ENCODE results near the gene KRTAP10-1. TPM values are rescaled to one million over a fixed set of nuclear protein-coding genes. Genes with fewer than 3 reads are reported as not detected.

Gene KRTAP10-1
- total RNA-seq, 2 donors from 2014 or later, result not detected

DNA sequence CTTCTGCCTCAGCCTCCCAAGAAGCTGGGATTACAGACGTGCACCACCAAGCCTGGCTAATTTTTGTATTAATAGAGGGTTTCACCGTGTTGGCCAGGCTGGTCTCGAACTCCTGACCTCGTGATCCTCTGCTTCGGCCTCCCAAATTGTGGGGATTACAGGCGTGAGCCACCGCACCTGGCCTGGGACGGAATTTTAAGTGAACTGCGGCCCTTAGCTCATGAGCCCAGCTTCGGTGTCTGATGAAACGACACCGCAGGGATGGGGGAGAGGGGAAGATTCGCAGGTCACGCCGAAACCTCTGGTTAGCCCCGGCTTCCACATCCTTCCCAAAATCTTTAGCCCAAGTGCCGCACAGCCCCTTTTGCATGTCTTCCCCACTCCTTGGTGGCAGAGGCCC lies 45.6 kb downstream of the KRTAP10-1 start:
- Histone ChIP-seq H3K9me3 (ENCODE audit: control insufficient read depth, low read length) (peaks cover 48% of the 10 kb centered on the region), H3K27ac (ENCODE audit: low read depth, low read length) (no peak overlapping the region), H3K27me3 (ENCODE audit: control insufficient read depth, insufficient read depth, low read length, poor library complexity, severe bottlenecking) (no peaks in the 10 kb centered on the region), H3K36me3 (ENCODE audit: control insufficient read depth, insufficient read depth, low read length) (peaks cover 11% of the 10 kb centered on the region), H3K4me1 (ENCODE audit: control insufficient read depth, insufficient read depth, low read length) (peaks cover 5% of the 10 kb centered on the region), H3K9ac (ENCODE audit: extremely low read depth, low read length, poor library complexity, severe bottlenecking) (no peak overlapping the region), H3K4me3 (ENCODE audit: low read length) (no peak overlapping the region)
- peaks cover 55% of the 10 kb centered on the region for H3K36me3 Mint-ChIP-seq (ENCODE audit: low read depth)
- H3K4me3 Mint-ChIP-seq, result no peak overlapping the region
- TF ChIP-seq, protein P1, sequence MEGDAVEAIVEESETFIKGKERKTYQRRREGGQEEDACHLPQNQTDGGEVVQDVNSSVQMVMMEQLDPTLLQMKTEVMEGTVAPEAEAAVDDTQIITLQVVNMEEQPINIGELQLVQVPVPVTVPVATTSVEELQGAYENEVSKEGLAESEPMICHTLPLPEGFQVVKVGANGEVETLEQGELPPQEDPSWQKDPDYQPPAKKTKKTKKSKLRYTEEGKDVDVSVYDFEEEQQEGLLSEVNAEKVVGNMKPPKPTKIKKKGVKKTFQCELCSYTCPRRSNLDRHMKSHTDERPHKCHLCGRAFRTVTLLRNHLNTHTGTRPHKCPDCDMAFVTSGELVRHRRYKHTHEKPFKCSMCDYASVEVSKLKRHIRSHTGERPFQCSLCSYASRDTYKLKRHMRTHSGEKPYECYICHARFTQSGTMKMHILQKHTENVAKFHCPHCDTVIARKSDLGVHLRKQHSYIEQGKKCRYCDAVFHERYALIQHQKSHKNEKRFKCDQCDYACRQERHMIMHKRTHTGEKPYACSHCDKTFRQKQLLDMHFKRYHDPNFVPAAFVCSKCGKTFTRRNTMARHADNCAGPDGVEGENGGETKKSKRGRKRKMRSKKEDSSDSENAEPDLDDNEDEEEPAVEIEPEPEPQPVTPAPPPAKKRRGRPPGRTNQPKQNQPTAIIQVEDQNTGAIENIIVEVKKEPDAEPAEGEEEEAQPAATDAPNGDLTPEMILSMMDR (conservative IDR thresholded peaks at IDR 0.05), result no peak
- H3K27me3 Mint-ChIP-seq (ENCODE audit: insufficient read depth), result no peaks in the 10 kb centered on the region
- H3K4me1 Mint-ChIP-seq, result peaks cover 30% of the 10 kb centered on the region
- peaks cover 38% of the 10 kb centered on the region for H3K9me3 Mint-ChIP-seq
- H3K27ac Mint-ChIP-seq, result no peak overlapping the region
- 93 to 94% methylated on average over 7 to 17 of the region's 17 CpGs for WGBS, 2 experiments (ENCODE audit: insufficient coverage in 1 of 2, insufficient read length in 1 of 2)
- no peak for DNase-seq

DNA sequence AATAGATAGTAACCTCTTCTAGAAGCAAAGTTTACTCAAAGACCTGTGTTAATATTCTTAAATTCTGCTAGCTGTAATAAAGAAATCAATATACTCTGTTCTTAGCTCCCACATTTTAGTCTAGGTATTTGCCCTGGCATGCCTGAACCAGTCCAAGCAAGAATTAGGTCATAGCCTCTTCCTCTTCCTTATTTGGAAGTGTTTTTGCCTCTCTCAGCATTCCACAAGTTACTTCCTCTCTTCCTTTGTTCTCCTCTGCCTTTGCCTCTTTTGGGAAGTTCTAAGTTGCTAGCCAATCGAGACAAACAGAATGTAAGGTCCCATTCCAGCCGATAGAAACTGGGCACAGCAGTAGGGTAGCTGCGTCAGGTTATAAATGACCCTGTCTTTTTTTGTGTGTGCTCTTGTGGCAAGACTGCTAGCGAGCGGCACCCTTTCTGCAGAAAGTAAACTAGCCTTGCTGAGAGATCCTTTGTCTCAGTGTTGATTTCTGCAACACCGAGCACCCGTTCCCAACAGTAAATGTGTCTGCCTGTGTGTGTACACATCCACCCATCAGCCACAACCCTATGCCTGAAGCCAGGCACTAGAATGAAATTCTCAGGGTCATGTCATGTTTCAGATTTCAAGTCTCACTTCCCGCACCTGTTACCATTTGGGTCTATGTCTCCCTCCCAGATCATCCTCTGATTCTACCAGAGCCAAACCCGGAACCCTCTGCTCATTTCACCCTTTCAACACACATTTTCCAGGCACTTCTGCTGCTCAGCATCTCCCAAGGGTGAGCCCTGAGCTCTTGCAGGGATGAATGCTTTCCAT lies 47.2 kb downstream of the KRTAP10-1 start:
- Histone ChIP-seq H3K9me3 (ENCODE audit: control insufficient read depth, low read length) (peaks cover 52% of the 10 kb centered on the region), H3K4me3 (ENCODE audit: low read length) (peak overlapping the region; percentile 23), H3K27me3 (ENCODE audit: control insufficient read depth, insufficient read depth, low read length, poor library complexity, severe bottlenecking) (no peaks in the 10 kb centered on the region), H3K27ac (ENCODE audit: low read depth, low read length) (no peak overlapping the region), H3K9ac (ENCODE audit: extremely low read depth, low read length, poor library complexity, severe bottlenecking) (no peak overlapping the region), H3K36me3 (ENCODE audit: control insufficient read depth, insufficient read depth, low read length) (peaks cover 11% of the 10 kb centered on the region), H3K4me1 (ENCODE audit: control insufficient read depth, insufficient read depth, low read length) (peaks cover 5% of the 10 kb centered on the region)
- WGBS, 2 experiments (ENCODE audit: insufficient coverage in 1 of 2, insufficient read length in 1 of 2), result 92 to 93% methylated on average over 7 to 9 of the region's 9 CpGs
- H3K4me3 Mint-ChIP-seq, result no peak overlapping the region
- H3K4me1 Mint-ChIP-seq, result peaks cover 26% of the 10 kb centered on the region
- peaks cover 43% of the 10 kb centered on the region for H3K9me3 Mint-ChIP-seq
- no peak overlapping the region for H3K27ac Mint-ChIP-seq
- H3K27me3 Mint-ChIP-seq (ENCODE audit: insufficient read depth), result no peaks in the 10 kb centered on the region
- TF ChIP-seq, protein P1 (conservative IDR thresholded peaks at IDR 0.05), result no peak
- H3K36me3 Mint-ChIP-seq (ENCODE audit: low read depth), result peaks cover 64% of the 10 kb centered on the region
- DNase-seq, result no peak

DNA sequence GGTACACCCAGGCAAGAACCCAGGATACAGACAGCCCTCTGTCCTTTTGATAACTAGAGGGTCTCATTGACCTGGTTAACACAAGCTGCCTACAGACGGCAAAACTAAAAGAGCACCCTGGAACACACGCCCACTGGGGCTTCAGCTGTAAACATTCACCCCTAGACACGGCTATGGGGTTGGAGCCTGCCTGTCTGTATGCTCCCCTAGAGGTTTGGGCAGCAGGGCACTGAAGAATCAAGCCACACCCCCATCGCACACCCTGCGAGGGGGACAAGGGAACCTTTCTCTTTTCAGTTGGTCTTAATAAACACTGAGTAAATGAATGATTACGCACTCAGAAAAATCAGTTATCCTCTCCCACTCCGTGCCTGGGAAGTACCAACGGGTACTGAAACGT lies 49.2 kb downstream of the KRTAP10-1 start:
- peaks cover 54% of the 10 kb centered on the region for H3K9me3 ChIP-seq (ENCODE audit: control insufficient read depth, low read length)
- WGBS, 2 experiments (ENCODE audit: insufficient coverage in 1 of 2, insufficient read length in 1 of 2), result 85 to 96% methylated on average over 6 to 9 of the region's 9 CpGs
- DNase-seq, result no peak
- Mint-ChIP-seq H3K36me3 (ENCODE audit: low read depth) (peaks cover 63% of the 10 kb centered on the region), H3K4me1 (peaks cover 8% of the 10 kb centered on the region), H3K9me3 (peaks cover 48% of the 10 kb centered on the region), H3K4me3 (no peak overlapping the region), H3K27ac (no peak overlapping the region), H3K27me3 (ENCODE audit: insufficient read depth) (no peaks in the 10 kb centered on the region)
- H3K9ac ChIP-seq (ENCODE audit: extremely low read depth, low read length, poor library complexity, severe bottlenecking), result no peak overlapping the region
- H3K27me3 ChIP-seq (ENCODE audit: control insufficient read depth, insufficient read depth, low read length, poor library complexity, severe bottlenecking), result no peaks in the 10 kb centered on the region
- H3K4me3 ChIP-seq (ENCODE audit: low read length), result no peak overlapping the region
- peaks cover 11% of the 10 kb centered on the region for H3K36me3 ChIP-seq (ENCODE audit: control insufficient read depth, insufficient read depth, low read length)
- no peak overlapping the region for H3K27ac ChIP-seq (ENCODE audit: low read depth, low read length)
- TF ChIP-seq, protein P1 (conservative IDR thresholded peaks at IDR 0.05), result no peak
- H3K4me1 ChIP-seq (ENCODE audit: control insufficient read depth, insufficient read depth, low read length), result no peaks in the 10 kb centered on the region

Data from endodermal cell (in vitro differentiated cells).